Activated T-helper 1 cell treated with anti-CD3 and anti-CD28 coated beads, Interleukin-12 subunit alpha, Interleukin-12 subunit beta, Interleukin-2, Interleukin-4 antibody, amounts not matched to agents 30 ng/mL and 10 ng/mL and 1 ng/mL, durations not matched to agents 14 hours and 24 hours and 36 hours (primary cell): ENCODE results near the gene PITPNM2. TPM values are rescaled to one million over a fixed set of nuclear protein-coding genes. Genes with fewer than 3 reads are reported as not detected.

ENCODE experiments used
- DNase-seq: peaks from one replicate; pipeline ENCODE4 v3.0.0; 2021; ENCODE audit warnings: low spot score
- H3K27ac Mint-ChIP-seq: one replicate; pipeline ENCODE4 v1.8.0; 2021; ENCODE audit warnings: mild to moderate bottlenecking, mixed read lengths
- H3K27me3 Mint-ChIP-seq: one replicate; pipeline ENCODE4 v1.8.0; 2022; ENCODE audit warnings: mild to moderate bottlenecking, moderate library complexity, mixed read lengths; ENCODE audit not compliant: insufficient read depth
- H3K36me3 Mint-ChIP-seq: one replicate; pipeline ENCODE4 v1.8.0; 2021; ENCODE audit warnings: low read depth, mixed read lengths
- H3K4me1 Mint-ChIP-seq: one replicate; pipeline ENCODE4 v1.8.0; 2021; ENCODE audit warnings: low read depth, mixed read lengths
- H3K4me3 Mint-ChIP-seq: one replicate; pipeline ENCODE4 v1.8.0; 2021; ENCODE audit warnings: mild to moderate bottlenecking, moderate library complexity, mixed read lengths
- H3K9me3 Mint-ChIP-seq: one replicate; pipeline ENCODE4 v1.8.0; 2021; ENCODE audit warnings: mixed read lengths
- intact Hi-C: fragments of 100-400 bp; cut with micrococcal nuclease; formaldehyde crosslinking; loops from one replicate; pipeline ENCODE4 v1.15.1; 2024
- total RNA-seq: library from RNA; stranded (reverse); gene quantifications from 2 replicates; pipeline ENCODE4 v1.2.3, GENCODE V29; 2022

PITPNM2 gene
- total RNA-seq, result 22.3 and 25.5 TPM in 2 replicates

- H3K4me1 Mint-ChIP-seq, result peaks cover 41% of the 10 kb centered on the region
- DNase-seq, result peak; percentile 56
- intact Hi-C loops, result loop anchor here (1.0 to 10.0 kb wide), 6 partner anchors 44 to 286 kb away; partner anchors contain the start of gene OGFOD2
- H3K36me3 Mint-ChIP-seq, result peaks cover 19% of the 10 kb centered on the region
- H3K27me3 Mint-ChIP-seq, result peaks cover 16% of the 10 kb centered on the region
- peak within 1 kb of the TSS; percentile 89 for H3K4me3 Mint-ChIP-seq
- H3K9me3 Mint-ChIP-seq, result no peaks in the 10 kb centered on the region
- peak within 1 kb of the TSS; percentile 90 for H3K27ac Mint-ChIP-seq
These were observed at the start of gene PITPNM2 for GRCh38 chr12:123150744-123151456. Gene PITPNM2, minus strand, starts transcription at chr12:123151090. Its CDS starts 116,500 bp downstream, at chr12:123034590.

DNA sequence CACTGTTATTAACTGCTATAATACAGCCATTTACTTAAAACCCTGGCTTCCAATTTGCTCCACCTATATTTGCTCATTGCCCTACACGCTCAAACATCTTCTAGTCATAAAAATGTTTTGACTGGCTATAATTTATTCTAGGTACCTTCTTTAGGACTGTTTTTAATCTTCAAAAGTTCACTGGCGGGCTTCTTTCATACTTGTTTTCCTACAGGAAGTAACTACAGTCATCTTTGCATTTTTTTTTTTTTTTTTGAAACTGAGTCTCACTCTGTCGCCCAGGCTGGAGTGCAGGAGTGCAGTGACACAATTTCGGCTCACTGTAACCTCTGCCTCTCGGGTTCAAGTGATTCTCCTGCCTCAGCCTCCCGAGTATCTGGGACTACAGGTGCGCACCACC lies 49.5 kb upstream of the PITPNM2 start:
- no peak for DNase-seq
- intact Hi-C loops, result loop anchor here (1.0 to 2.0 kb wide), 4 partner anchors 23 to 124 kb away; partner anchors contain the start of genes MPHOSPH9 and MTRFR
- Mint-ChIP-seq H3K27ac (peak overlapping the region; percentile 68), H3K27me3 (no peaks in the 10 kb centered on the region), H3K4me3 (no peak overlapping the region), H3K9me3 (no peaks in the 10 kb centered on the region), H3K4me1 (peaks cover 21% of the 10 kb centered on the region), H3K36me3 (peaks cover 41% of the 10 kb centered on the region)

GRCh38 chr12:123199936-123200335 lies 49.0 kb upstream of the PITPNM2 start:
- Mint-ChIP-seq H3K27ac (peak overlapping the region; percentile 68), H3K36me3 (peaks cover 41% of the 10 kb centered on the region)
- intact Hi-C loops, result loop anchor here (1.0 to 2.0 kb wide), 4 partner anchors 23 to 124 kb away; partner anchors contain the start of genes MPHOSPH9 and MTRFR

DNA sequence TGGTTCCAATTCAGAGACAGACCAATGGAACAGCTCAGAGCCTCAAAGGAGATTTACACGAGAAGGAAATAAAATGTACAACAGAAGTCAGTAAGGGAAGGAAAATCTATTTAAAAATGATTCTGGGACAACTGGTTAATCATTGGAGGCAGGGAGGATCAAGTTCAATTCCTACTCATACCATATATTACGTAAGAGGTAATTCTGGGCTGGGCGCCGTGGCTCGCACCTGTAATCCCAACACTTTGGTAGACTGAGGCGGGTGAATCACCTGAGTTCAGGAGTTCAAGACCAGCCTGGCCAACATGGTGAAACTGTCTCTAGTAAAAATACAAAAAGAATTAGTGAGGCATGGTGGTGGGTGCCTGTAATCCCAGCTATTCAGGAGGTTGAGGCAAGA lies 36.7 kb upstream of the PITPNM2 start:
- Mint-ChIP-seq H3K27ac (no peak overlapping the region), H3K4me1 (no peaks in the 10 kb centered on the region), H3K27me3 (no peaks in the 10 kb centered on the region), H3K36me3 (peaks cover 27% of the 10 kb centered on the region), H3K9me3 (no peaks in the 10 kb centered on the region), H3K4me3 (no peak overlapping the region)
- DNase-seq, result no peak
- intact Hi-C loops, result no loop called here

More at GRCh38 chr12:123199936-123200335, 49.0 kb upstream of the PITPNM2 start:
- no peak for DNase-seq
- H3K4me3 Mint-ChIP-seq, result no peak overlapping the region
- H3K27me3 Mint-ChIP-seq, result no peaks in the 10 kb centered on the region
- peaks cover 21% of the 10 kb centered on the region for H3K4me1 Mint-ChIP-seq
- no peaks in the 10 kb centered on the region for H3K9me3 Mint-ChIP-seq

GRCh38 chr12:123180171-123180570 lies 29.3 kb upstream of the PITPNM2 start:
- Mint-ChIP-seq H3K4me3 (no peak overlapping the region), H3K36me3 (peaks cover 31% of the 10 kb centered on the region), H3K4me1 (no peaks in the 10 kb centered on the region)

DNA sequence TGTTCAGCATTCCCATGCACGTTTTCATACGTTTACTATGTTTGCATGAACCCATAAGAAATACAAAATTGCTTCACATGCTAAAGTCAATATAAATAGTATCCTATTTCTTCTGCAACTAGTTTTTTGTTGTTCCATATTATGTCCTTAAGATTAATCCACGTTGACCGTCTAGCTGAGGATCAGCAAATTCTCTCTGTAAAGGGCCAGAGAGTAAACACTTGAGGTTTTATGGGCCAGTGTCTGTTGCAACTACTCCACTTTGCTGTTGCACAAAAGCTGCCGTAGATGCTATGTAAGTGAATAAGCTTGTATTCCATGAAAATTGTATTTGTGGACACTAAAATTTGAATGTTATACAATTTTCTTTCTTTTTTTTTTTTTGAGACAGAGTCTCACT lies 21.1 kb upstream of the PITPNM2 start:
- no peak for DNase-seq
- Mint-ChIP-seq H3K36me3 (peaks cover 26% of the 10 kb centered on the region), H3K27ac (no peak overlapping the region), H3K27me3 (no peaks in the 10 kb centered on the region), H3K9me3 (no peaks in the 10 kb centered on the region), H3K4me1 (peaks cover 13% of the 10 kb centered on the region), H3K4me3 (no peak overlapping the region)
- intact Hi-C loops, result no loop called here

More at GRCh38 chr12:123180171-123180570, 29.3 kb upstream of the PITPNM2 start:
- Mint-ChIP-seq H3K27me3 (no peaks in the 10 kb centered on the region), H3K9me3 (no peaks in the 10 kb centered on the region), H3K27ac (no peak overlapping the region)
- no peak for DNase-seq
- intact Hi-C loops, result no loop called here

DNA sequence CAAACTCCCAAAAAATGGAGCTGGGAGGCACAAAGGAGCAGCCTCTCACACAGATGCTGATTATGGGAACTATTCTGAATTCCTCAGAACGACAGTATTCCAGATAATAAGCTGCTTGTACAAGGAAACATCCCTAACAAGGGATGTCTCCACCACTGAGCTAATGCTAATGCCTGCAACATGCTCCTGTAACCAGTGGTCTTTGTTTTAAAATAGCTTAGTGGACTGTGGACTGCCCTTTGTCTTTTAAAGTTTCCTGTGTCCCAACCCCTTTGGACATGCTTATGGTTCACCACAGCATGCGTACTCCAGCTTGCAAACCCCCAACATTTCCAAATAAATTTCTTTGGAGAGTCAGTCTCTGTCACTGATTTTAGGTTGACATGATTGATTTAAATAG lies 16.4 kb upstream of the PITPNM2 start:
- H3K36me3 Mint-ChIP-seq, result peaks cover 36% of the 10 kb centered on the region
- intact Hi-C loops, result loop anchor here (5.0 kb wide), 1 partner anchor 45 kb away; no protein-coding TSS in a partner anchor
- H3K27ac Mint-ChIP-seq, result no peak overlapping the region
- H3K27me3 Mint-ChIP-seq, result no peaks in the 10 kb centered on the region
- no peaks in the 10 kb centered on the region for H3K9me3 Mint-ChIP-seq
- H3K4me1 Mint-ChIP-seq, result peaks cover 13% of the 10 kb centered on the region
- DNase-seq, result no peak
- H3K4me3 Mint-ChIP-seq, result no peak overlapping the region

- intact Hi-C loops, result loop anchor here (5.0 kb wide), 1 partner anchor 43 kb away; no protein-coding TSS in a partner anchor
- H3K27ac Mint-ChIP-seq, result no peak overlapping the region
- DNase-seq, result no peak
- H3K4me3 Mint-ChIP-seq, result no peak overlapping the region
- H3K36me3 Mint-ChIP-seq, result peaks cover 35% of the 10 kb centered on the region
- H3K27me3 Mint-ChIP-seq, result no peaks in the 10 kb centered on the region
- H3K4me1 Mint-ChIP-seq, result peaks cover 8% of the 10 kb centered on the region
- H3K9me3 Mint-ChIP-seq, result no peaks in the 10 kb centered on the region
These were observed 14.6 kb upstream of the PITPNM2 start for GRCh38 chr12:123165537-123165936.

GRCh38 chr12:123164710-123165261 lies 13.9 kb upstream of the PITPNM2 start:
- Mint-ChIP-seq H3K36me3 (peaks cover 38% of the 10 kb centered on the region), H3K4me1 (peaks cover 6% of the 10 kb centered on the region), H3K27ac (no peak overlapping the region), H3K9me3 (no peaks in the 10 kb centered on the region), H3K4me3 (no peak overlapping the region), H3K27me3 (no peaks in the 10 kb centered on the region)
- DNase-seq, result no peak
- intact Hi-C loops, result loop anchor here (5.0 kb wide), 1 partner anchor 42 kb away; no protein-coding TSS in a partner anchor

GRCh38 chr12:123164222-123164621 lies 13.3 kb upstream of the PITPNM2 start:
- Mint-ChIP-seq H3K4me3 (no peak overlapping the region), H3K9me3 (no peaks in the 10 kb centered on the region), H3K36me3 (peaks cover 40% of the 10 kb centered on the region), H3K27me3 (no peaks in the 10 kb centered on the region), H3K27ac (no peak overlapping the region), H3K4me1 (peaks cover 6% of the 10 kb centered on the region)
- DNase-seq, result no peak
- intact Hi-C loops, result no loop called here

- no peaks in the 10 kb centered on the region for H3K9me3 Mint-ChIP-seq
- intact Hi-C loops, result no loop called here
- H3K27ac Mint-ChIP-seq, result no peak overlapping the region
- peaks cover 36% of the 10 kb centered on the region for H3K36me3 Mint-ChIP-seq
- DNase-seq, result no peak
- H3K4me3 Mint-ChIP-seq, result no peak overlapping the region
- no peaks in the 10 kb centered on the region for H3K4me1 Mint-ChIP-seq
- H3K27me3 Mint-ChIP-seq, result no peaks in the 10 kb centered on the region
These were observed 12.3 kb upstream of the PITPNM2 start for GRCh38 chr12:123163227-123163626.

DNA sequence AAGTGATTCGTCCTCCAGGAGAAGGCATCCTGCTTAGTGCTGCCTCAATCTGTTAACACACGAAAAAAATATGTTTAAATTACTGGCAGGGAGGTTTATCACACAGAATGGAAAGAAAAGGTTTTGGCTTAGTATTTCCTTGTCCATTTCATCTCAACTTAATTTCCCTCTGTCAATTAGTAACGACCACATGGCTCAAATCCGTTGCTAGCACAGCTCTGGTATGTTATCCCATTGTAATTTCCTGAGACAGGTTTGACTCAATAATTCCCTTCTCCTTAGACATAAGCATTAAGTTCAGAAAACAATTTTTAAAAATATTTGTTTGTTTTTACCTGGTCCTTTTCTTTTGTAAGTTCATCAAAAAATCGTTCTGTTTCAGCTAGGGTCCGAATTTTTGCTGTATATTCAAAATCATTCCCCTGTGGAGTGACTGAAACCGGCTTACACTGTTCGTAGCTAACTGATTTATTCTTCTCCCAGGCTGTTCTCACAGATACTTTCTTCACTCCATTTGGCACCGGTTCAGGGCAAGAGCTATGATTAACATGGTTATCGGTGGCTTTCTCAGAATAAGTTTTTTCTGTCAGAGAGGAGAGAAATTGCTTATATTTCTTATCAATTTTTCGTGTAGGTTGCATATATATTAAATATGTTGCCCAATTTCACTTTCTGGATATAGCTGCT lies 10.1 kb upstream of the PITPNM2 start:
- Mint-ChIP-seq H3K4me3 (no peak overlapping the region), H3K27me3 (no peaks in the 10 kb centered on the region), H3K4me1 (no peaks in the 10 kb centered on the region), H3K27ac (no peak overlapping the region), H3K9me3 (no peaks in the 10 kb centered on the region), H3K36me3 (peaks cover 26% of the 10 kb centered on the region)
- intact Hi-C loops, result no loop called here
- DNase-seq, result no peak

GRCh38 chr12:123153906-123154305 lies 3.0 kb upstream of the PITPNM2 start:
- Mint-ChIP-seq H3K27me3 (peaks cover 6% of the 10 kb centered on the region), H3K9me3 (no peaks in the 10 kb centered on the region), H3K36me3 (peaks cover 13% of the 10 kb centered on the region), H3K4me1 (peaks cover 31% of the 10 kb centered on the region), H3K27ac (no peak overlapping the region), H3K4me3 (no peak overlapping the region)
- DNase-seq, result no peak
- intact Hi-C loops, result loop anchor here (5.0 to 10.0 kb wide), 2 partner anchors 83 to 289 kb away; no protein-coding TSS in a partner anchor
